GM21515 (cell line): ENCODE measurements around the gene HIVEP2.

Experiments used
- ATAC-seq: cut with Tn5 transposase; IDR thresholded peaks from one replicate; pipeline ENCODE4 v1.9.1; 2021; ENCODE audit not compliant: unreplicated experiment

The HIVEP2 gene

GRCh38 chr6:142845624-142846458, 99.1 kb downstream of the HIVEP2 start:
- ATAC-seq = no peak

DNA sequence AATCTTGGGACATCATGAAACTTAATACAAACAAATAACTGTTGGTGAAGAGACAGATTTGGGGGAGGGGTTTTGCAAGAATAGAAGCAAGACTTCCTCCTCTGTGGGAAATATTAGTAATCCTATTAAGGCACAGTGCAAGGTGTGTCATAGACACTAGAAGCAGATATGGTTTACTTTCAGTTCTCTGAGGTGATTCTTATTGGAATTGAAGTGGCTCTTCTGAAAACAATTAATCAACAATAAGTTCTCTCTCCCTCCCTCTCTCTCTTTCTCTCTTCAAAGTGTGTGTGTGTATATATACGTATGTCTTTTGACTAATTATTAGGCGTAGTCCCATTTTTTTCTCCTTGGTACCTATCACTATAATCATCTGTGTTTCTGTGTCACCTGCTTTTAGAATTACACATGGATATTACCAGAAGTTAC, 99.8 kb downstream of the HIVEP2 start:
- ATAC-seq = peak; percentile 42

- ATAC-seq = no peak
These were observed 100.8 kb downstream of the HIVEP2 start for GRCh38 chr6:142844065-142844755.

DNA sequence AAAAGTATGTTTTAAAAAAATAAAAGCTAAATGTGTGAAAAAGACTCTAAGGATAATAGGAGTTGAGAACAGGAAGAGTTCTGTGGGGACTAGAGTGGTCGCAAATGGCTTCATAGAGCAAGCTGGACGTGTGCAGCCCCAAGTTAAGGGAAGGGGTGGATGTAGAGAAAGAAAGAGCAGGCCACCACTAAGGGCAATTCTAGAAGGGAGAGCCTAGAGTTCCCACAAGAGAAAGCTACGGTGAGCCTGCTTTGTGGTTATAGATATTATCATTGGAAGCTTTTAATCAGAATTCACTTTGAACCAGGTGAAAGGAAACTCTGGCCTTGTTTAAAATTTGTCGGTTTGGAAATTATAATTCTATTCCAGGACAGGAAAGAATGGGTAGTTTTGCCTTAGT, 101.6 kb downstream of the HIVEP2 start:
- no peak for ATAC-seq

DNA sequence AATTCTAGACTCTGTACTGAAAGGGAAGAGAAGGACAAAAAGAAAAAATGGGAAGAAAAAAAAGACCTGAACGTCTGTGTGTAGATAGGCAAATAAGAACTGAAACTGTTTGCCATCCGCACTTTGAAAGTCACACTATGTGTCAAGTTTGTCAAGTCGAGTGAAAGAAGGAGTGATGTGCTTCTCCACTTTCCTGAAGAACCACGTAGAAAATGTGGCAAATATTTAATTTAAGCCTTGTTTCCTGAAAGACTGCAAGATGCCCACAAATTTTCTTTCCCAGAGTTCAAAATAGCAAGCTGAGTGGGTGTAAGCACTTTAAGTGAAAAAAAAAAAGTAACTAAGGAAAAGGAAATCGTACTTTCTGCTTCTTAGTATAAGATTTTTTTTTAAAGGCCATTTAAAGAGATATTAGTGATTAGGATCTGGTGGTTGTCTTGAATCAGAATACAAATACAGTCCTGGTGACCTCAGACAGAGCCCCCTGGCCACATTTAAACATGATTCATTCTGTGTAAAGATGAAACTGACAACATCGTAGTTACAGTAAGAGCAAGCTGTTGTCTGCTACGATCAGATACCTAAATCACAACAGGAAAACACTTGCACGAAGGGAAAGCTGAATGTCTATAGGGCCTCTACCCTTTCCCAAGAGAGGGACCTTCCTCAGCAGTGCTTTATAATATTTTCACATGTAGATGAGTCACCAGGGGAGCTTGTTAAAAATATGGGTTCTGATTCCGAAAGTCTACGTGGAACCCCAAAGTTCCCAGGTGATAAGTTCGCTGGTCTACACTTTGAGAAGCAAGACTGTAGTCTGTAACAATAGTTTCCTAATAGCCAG, 102.3 kb downstream of the HIVEP2 start:
- peak; percentile 60 for ATAC-seq

GRCh38 chr6:142841915-142842314, 103.1 kb downstream of the HIVEP2 start:
- no peak for ATAC-seq

GRCh38 chr6:142839686-142840040, 105.3 kb downstream of the HIVEP2 start:
- no peak for ATAC-seq

- ATAC-seq = no peak
These were observed 105.9 kb downstream of the HIVEP2 start for GRCh38 chr6:142838821-142839685.

- no peak for ATAC-seq
These were observed 109.0 kb downstream of the HIVEP2 start for GRCh38 chr6:142835787-142836535.

- no peak for ATAC-seq
These were observed 110.1 kb downstream of the HIVEP2 start for GRCh38 chr6:142834853-142835252.

- ATAC-seq = no peak
These were observed 111.2 kb downstream of the HIVEP2 start for GRCh38 chr6:142833798-142834197.

DNA sequence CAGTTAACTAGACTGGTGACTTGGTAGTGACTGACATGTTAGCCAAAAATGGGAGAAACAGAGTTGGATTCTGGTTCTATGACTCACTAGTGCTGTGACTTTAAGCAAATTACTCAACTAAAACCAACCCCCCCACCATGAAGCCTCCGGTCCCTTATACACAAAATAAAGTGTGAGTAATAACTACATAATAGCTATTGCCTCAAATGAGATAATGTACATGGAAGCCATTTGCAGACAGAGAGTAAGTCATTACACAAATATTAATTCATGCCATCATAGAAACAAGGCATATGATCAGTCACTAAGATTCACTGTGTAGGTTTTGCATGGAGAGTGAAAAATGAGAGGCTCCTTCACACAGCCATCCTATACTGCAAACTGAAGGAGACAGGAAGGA, 111.9 kb downstream of the HIVEP2 start:
- ATAC-seq = no peak

DNA sequence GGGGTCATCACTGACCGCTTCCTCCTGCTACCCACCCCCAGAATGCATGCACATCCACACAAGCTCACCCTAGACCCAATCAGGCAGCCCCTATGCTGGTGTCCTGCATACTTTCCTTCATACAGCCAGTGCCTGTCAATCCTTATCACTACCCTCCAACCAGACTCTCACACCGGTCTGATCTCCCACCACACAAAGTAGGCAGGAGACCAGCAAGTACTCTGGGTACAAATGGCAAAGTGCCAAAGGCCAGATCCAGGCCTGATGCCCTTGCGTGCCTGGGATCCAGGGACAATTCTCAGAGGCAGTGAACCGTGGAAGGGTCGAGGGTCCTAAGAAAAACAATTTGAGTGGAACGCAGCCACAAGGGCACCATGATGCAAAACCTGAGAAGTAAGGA, 114.2 kb downstream of the HIVEP2 start:
- ATAC-seq = no peak

GRCh38 chr6:142830116-142830710, 114.8 kb downstream of the HIVEP2 start:
- no peak for ATAC-seq

- ATAC-seq = no peak
These were observed 115.4 kb downstream of the HIVEP2 start for GRCh38 chr6:142829556-142829955.

DNA sequence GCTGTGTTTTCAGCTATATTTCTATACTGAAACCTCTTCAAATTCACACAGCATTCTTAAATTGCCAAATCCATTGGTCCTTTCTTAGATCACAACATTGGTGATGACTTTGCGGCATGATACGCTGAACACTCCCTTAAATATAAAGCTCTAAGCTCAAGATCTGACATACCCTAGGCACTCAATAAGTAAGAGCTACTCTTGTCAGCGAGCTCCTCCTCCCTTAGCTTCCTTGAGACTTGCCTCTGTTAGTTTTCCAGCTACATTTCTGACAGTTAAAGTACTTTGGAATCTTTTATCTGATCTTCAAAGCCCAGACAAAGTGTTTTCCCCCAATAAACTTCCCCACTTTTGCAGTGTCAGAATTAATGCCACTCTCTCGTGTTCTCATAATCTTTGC, 117.0 kb downstream of the HIVEP2 start:
- no peak for ATAC-seq

DNA sequence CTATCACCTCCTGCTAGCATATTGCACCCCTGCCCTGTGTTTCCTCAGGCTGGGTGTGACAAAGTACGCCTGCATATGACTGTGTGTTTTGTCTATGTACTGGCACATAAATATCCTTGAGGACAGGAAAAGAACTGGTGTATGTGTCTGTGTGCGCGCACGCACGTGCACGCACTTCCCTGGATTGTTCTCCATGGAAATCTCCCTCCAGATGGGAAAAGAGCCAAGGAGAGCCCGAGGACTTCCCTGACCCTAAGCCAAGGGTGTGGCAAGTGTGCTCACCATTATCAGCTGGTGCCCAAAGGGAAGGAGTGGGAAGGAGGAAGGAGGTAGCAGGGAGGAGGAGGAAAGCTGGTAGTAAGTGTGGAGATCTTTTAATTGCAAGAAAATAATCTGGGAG, 117.6 kb downstream of the HIVEP2 start:
- ATAC-seq = no peak

DNA sequence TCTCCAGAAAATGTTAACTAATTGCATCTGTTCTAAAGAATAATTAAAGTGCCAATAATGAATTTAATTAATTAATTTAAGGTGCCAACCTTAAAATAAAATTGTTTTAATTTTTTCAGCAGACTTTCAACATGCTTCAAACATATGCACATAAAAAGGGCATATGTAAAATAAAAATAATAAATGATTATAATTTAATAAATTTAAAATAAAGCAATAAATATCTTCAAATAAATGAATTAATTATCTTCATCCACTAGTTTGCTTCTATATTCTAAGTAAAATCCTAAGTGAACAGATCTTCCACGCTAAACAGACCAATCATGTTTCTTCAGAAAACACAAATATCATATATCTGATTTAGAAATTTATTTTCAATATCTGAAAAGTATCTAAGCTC, 119.2 kb downstream of the HIVEP2 start:
- ATAC-seq = no peak

GRCh38 chr6:142824426-142824825, 120.5 kb downstream of the HIVEP2 start:
- no peak for ATAC-seq
